Left lobe of liver (tissue), 2 donors: ENCODE measurements around the gene NDUFS1. TPM values are rescaled to one million over a fixed set of nuclear protein-coding genes. Genes with fewer than 3 reads are reported as not detected.
"Not testable (repeated sequence)": the region's sequence is repeated elsewhere in the genome, so short reads cannot be mapped to it uniquely, and the experiment has no call there.

Experiments used
- ATAC-seq: fragments of 200-7000 bp; cut with Tn5 transposase; one replicate; pipeline ENCODE4 v1.9.1; 2020; ENCODE audit warnings: mild to moderate bottlenecking, moderate library complexity
- DNase-seq: peaks from one replicate; pipeline ENCODE4 v3.0.0-alpha.2; 2020; ENCODE audit warnings: low spot score
- total RNA-seq: library from RNA; stranded (reverse); gene quantifications from one replicate; pipeline ENCODE4 v1.2.1, GENCODE V29; 2021
- donor health status: DM: no; HTN: no; CAD: no; lungs with moderate emphysema.
- donor health status: DM: no; HTN: yes; CAD: no.

NDUFS1 gene
- 108 TPM for total RNA-seq

GRCh38 chr2:206159346-206160124, at the start of gene NDUFS1, which contains the start of gene EEF1B2:
NDUFS1 (minus strand) TSS chr2:206159444; CDS start chr2:206153678, 5,766 bp downstream.
EEF1B2 (plus strand) TSS chr2:206159895; CDS start chr2:206159980, 85 bp downstream.
- ATAC-seq = peak; percentile 91
- DNase-seq = peak; percentile 98

DNA sequence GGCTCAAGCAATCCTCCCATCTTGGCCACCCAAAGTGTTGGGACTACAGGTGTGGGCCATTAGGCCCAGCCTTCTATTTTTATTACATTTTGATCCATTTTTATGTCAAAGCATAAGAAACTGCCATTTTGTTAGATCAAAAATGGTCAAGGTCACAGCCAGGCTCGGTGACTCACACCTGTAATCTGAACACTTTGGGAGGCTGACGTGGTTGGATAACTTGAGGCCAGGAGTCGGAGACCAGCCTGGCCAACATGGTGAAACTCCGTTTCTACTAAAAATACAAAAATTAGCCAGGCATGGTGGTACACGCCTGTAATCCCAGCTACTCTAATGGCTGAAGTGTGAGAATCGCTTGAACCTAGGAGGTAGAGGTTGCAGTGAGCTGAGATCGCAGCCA, 49.7 kb upstream of the NDUFS1 start:
- ATAC-seq = no peak
- DNase-seq = no peak

DNA sequence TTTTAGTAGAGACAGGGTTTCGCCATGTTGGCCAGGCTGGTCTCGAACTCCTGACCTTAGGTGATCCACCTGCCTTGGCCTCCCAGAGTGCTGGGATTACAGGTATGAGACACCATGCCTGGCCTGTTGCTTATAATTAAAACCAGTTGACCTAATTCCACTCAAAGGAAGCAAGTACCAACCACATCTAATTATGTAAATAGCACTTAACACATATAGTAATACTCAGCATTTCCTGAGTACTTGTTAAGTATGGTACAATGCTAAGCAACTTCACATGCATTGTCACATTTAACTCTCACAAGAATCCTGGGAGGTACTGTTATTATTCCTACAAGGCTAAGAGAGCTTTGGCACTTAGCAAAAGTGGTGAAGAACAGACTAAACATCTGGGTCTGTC, 48.1 kb upstream of the NDUFS1 start:
- ATAC-seq, DNase-seq: not testable (repeated sequence)

DNA sequence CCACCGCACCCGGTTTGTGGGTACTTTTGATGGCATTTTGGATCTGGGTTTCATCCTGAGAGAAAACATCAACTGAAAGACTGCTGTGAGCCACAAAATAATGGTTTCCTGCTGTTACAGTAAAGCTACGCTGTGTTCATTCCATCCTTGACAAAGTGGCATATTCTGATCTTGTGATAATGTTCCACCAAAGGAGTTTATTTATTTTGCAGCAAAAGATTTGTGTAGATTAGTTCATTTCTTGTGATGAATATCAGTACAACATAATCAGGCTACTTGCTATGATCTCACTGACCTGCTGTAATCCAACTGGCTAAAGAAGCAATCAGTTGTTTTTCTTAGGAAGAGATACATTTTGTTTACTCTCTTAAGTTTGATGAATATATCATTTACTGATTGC, 45.5 kb upstream of the NDUFS1 start:
- ATAC-seq = no peak
- DNase-seq = no peak

DNA sequence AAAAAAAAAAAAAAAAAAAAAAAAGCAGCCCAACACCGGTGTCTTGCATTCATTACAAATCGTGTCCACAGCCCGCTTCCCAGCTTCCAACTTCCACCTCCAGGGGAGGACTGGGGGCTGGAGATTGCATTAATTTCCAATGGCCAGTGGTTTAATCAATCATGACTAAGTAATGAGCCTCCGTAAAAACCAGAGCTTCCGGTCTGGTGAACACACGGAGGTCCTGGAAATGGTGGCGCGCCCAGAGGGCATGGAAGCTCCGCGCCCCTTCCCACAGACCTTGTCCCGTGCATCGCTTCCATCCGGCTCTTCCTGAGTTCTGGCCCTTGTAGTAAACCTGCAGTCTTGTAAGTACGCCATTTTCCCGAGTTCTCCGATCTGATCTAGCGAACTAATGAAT, 44.1 kb upstream of the NDUFS1 start:
- DNase-seq = no peak
- ATAC-seq = no peak

DNA sequence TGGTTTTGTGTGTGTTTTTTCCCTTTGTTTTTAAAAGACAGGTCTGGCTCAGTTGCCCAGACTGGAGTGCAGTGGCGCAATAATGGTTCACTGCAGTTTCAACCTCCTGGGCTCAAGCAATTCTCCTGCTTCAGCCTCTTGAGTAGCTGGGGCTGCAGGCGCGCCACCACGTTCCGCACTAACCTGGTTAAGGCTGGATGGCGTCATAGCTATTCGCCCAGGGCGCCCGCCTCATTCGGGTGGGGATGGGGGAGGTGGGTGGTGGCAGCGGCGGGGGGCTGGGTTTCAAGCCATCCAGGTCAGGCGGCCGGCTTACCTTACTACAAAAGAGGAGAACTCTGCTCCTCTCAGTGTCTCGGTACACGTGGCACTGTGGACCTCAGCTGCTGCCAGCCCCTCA, 43.2 kb upstream of the NDUFS1 start:
- ATAC-seq = no peak

DNA sequence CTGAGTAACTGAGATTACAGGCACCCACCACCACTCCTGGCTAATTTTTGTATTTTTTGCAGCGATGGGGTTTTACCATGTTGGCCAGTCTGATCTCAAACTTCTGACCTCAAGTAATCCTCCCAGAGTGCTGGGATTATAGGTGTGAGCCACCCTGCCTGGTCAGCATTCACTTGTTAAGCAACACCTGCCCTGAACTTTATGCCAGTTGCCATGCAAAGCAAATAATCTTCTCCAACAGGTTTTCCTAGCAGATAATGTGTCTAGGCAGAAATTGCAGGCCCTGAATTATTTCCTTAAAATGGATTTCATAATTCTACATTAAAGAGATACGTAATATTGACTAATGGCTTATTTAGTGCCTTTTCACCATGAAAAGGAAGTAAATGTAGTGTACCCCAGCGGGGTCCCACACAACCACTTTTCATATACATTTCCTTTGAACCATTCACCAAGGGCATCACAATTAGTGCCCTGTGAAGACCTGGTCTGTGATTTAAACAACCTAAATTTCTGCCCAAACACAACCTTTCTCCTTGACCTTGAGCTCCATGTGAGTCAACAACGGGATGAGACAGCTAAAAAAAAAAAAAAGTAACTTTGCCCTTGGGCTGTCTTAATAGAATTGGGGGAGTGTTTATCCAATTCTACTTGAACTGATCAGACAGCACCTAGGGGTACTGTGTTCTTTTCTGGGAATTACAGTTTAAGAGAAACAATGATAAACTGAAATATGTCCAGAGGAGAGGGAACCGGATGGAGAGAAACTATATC, 42.0 kb upstream of the NDUFS1 start:
- DNase-seq (no peak), ATAC-seq (peak; percentile 67)

More for the DNA sequence above, 43.2 kb upstream of the NDUFS1 start:
- DNase-seq = no peak

DNA sequence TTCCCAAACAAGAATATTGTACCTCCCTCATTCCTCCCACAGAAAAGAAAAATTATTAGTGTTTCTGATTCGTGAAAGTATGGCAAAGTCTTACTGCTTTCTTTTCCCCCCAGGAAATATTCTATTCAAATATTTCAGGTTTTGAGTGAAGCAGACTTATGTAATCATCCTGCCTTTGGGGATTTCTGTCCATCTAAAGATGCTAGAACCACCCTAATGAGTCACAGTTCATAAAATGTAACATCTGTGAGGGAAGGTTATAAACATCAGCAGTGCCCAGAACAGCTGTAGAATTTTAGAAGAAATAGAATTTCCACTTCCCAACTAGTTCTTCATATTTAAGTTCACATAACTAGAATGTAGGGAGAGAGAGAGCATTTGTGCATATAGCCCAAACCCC, 39.4 kb upstream of the NDUFS1 start:
- no peak for DNase-seq
- no peak for ATAC-seq

- ATAC-seq (no peak), DNase-seq (no peak)
These were observed 34.6 kb upstream of the NDUFS1 start for GRCh38 chr2:206193671-206194357.

- no peak for ATAC-seq
These were observed 32.9 kb upstream of the NDUFS1 start for GRCh38 chr2:206192157-206192556.

GRCh38 chr2:206190689-206191088, 31.4 kb upstream of the NDUFS1 start:
- DNase-seq = no peak
- no peak for ATAC-seq

More at GRCh38 chr2:206192157-206192556, 32.9 kb upstream of the NDUFS1 start:
- no peak for DNase-seq

DNA sequence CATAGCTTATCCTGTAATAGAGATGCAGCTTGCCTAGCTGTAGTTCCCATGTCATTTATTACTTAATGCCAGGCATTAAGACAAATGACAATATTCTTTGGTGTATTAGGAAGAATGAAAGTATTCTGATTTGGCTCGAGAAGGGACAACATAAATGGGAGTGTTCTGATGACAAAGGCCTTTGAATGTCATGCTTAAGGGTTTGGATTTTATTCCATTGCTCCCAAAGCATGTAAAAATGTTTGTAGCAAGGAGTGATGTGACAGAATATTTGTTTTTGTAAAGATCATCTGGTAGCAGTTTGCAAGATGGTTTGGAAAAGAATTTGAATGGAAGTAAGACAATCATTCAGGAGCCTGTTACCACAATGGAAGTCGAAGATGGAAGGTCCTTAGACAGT, 30.9 kb upstream of the NDUFS1 start:
- ATAC-seq (no peak), DNase-seq (no peak)

DNA sequence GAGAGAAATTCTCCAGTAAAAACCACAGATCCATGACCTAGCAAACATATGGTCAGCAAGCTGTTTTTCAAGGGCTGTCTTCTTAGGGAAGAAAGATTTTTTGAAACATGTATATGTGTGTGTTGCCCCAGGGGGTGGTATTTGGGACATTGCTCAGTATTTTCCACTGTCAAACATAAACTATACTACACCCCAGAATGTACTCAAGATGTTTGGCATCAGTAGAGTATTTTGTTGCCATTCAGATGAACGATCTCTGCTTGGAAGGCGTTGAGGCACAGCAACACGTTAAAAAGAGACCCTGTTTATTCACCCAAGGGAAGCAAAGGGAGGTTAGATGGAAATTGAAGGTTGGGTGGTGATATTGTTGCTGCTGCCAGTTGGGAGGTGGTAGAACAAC, 30.4 kb upstream of the NDUFS1 start:
- ATAC-seq (no peak), DNase-seq (no peak)

GRCh38 chr2:206181526-206181925, 22.3 kb upstream of the NDUFS1 start:
- not testable (repeated sequence) for DNase-seq, ATAC-seq

DNA sequence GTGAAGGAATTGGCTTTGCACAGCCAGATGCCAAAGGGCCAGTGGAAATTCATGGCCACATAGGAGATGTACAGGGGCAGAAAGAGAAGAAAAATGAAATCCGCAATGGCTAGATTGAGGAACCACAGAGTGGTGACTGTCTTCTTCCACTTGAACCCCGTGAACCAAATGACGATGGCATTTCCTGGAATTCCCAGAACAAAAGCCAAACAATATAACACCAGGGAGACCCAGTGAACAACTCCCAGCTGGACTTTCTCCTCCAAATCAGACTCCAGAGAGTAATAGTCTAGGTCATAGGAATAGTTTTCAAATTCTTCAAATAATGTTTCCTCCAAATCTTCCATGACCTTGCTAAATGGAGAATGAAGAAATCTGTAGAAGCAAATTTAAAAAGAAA, 17.7 kb upstream of the NDUFS1 start:
- DNase-seq (no peak), ATAC-seq (no peak)

DNA sequence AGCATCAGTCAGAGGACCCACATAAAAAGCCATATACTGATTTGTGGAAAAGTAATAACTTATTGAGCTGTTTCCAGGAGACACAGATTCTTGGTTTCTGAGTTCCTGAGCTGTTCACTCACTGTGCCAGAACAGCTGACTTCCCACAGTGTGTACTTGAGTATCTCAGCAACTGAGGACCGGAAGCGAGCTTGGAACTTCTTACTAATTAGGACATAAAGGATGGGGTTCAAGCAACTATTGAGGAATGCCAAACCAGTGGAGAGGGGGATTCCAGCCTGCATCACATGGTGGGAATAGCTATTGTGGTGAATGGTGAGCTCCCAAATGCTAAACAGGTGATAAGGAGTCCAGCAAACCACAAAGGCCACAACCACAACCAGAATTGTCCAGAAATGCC, 16.9 kb upstream of the NDUFS1 start:
- ATAC-seq (no peak), DNase-seq (no peak)

DNA sequence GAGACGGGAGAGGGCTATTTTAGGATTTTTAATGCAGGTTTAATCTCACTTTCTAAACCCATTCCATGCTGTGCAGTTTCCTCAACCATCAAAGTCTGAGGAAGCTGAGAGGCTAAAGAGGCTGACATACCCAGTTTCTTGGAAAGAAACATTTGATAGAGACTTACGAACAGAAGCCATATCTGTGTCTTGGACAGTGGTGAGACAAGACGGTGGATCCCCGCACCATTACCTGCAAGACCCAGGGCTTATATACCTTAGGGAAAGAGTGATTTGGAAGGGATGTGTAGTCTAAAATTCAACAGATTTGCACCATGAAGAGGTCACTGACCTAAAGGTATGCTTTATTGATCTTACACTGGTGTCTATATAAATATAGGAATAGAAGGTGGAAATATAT, 13.9 kb upstream of the NDUFS1 start:
- ATAC-seq (no peak), DNase-seq (no peak)

GRCh38 chr2:206171624-206172397, 12.6 kb upstream of the NDUFS1 start:
- DNase-seq, ATAC-seq: not testable (repeated sequence)

DNA sequence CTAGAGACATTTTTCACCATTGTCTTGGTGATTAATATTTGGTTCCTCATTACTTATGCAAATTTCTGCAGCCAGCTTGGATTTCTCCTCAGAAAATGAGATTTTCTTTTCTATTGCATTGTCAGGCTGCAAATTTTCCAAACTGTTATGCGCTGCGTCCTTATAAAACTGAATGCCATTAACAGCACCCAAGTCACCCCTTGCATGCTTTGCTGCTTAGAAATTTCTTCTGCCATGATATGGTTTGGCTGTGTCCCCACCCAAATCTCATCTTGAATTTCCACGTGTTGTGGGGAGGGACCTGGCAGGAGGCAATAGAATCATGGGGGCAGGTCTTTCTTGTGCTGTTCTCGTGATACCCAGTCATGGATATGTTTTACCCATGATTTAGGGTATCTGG, 9.0 kb upstream of the NDUFS1 start:
- DNase-seq, ATAC-seq: not testable (repeated sequence)

GRCh38 chr2:206164261-206164862, 5.1 kb upstream of the NDUFS1 start:
- ATAC-seq = no peak
- no peak for DNase-seq
